PC-9 (cell line): ENCODE measurements around the gene RNF7. TPM values are rescaled to one million over a fixed set of nuclear protein-coding genes. Genes with fewer than 3 reads are reported as not detected.

ENCODE experiments used
- BruUV-seq: library from RNA; stranded (reverse); fragments of 400-500 nt; replicated peaks from 2 replicates; lab custom pipeline; 2021; lab: Mats Ljungman, UMichigan
- CTCF ChIA-PET: fragments of 300-600 bp; sonication (Branson Sonifier 250); formaldehyde crosslinking; loops from one replicate; lab custom pipeline; 2022; ENCODE audit warnings: antibody characterized with exemption; lab: Charles Lee
- POLR2A ChIA-PET: fragments of 300-600 bp; sonication (Branson Sonifier 250); formaldehyde crosslinking; loops from one replicate; lab custom pipeline; 2022; ENCODE audit warnings: antibody characterized with exemption; ENCODE audit not compliant: unreplicated experiment; lab: Charles Lee
- DNase-seq, 2 experiments: peaks; one replicate each; pipeline versions ENCODE4 v3.0.0 to v3.0.0-alpha.2; 2015 to 2022; ENCODE audit warnings: mixed read lengths in 1 of 2
- H2AFZ ChIP-seq: fragments of 200-600 bp; sonication (generic); 2 replicates; pipeline ENCODE4 v1.8.1; 2017; ENCODE audit warnings: antibody characterized with exemption
- H3F3A ChIP-seq: fragments of 200-600 bp; sonication (generic); 2 replicates; pipeline ENCODE4 v1.8.1; 2017; ENCODE audit warnings: antibody characterized with exemption, mild to moderate bottlenecking, low read depth; ENCODE audit not compliant: insufficient read depth
- H3K27ac ChIP-seq: fragments of 200-600 bp; sonication (generic); 2 replicates; pipeline ENCODE4 v1.6.1; 2016; ENCODE audit warnings: mixed run types
- H3K27me3 ChIP-seq: fragments of 200-600 bp; sonication (generic); 2 replicates; pipeline ENCODE4 v1.6.1; 2016; ENCODE audit warnings: low read depth, mixed run types; ENCODE audit not compliant: insufficient read depth
- H3K36me3 ChIP-seq: fragments of 200-600 bp; sonication (generic); 2 replicates; pipeline ENCODE4 v1.6.1; 2016; ENCODE audit warnings: low read depth, mixed run types
- H3K4me1 ChIP-seq: fragments of 200-600 bp; sonication (generic); replicated peaks from 2 replicates; pipeline ENCODE4 v1.6.1; 2016; ENCODE audit warnings: mixed run types; ENCODE audit not compliant: insufficient read depth
- H3K4me2 ChIP-seq: fragments of 200-600 bp; sonication (generic); 2 replicates; pipeline ENCODE4 v1.6.1; 2017; ENCODE audit warnings: mixed run types
- H3K4me3 ChIP-seq: fragments of 200-600 bp; sonication (generic); 2 replicates; pipeline ENCODE4 v1.6.1; 2016; ENCODE audit warnings: mixed run types
- H3K79me2 ChIP-seq: fragments of 200-600 bp; sonication (generic); 2 replicates; pipeline ENCODE4 v1.6.1; 2017; ENCODE audit warnings: low read depth, mixed run types
- H3K9me2 ChIP-seq: fragments of 200-600 bp; sonication (generic); 2 replicates; pipeline ENCODE4 v1.8.1; 2017; ENCODE audit warnings: mild to moderate bottlenecking; ENCODE audit not compliant: insufficient read depth
- H3K9me3 ChIP-seq: fragments of 200-600 bp; sonication (generic); 2 replicates; pipeline ENCODE4 v1.8.1; 2016; ENCODE audit warnings: low read depth; ENCODE audit not compliant: insufficient read depth
- H4K20me1 ChIP-seq: fragments of 200-600 bp; sonication (generic); 2 replicates; pipeline ENCODE4 v1.8.1; 2017; ENCODE audit not compliant: insufficient read depth
- EZH2 ChIP-seq: fragments of 200-600 bp; sonication (generic); IDR thresholded peaks from 2 replicates; pipeline ENCODE4 v1.8.0; 2017; ENCODE audit warnings: antibody characterized with exemption, low read depth
- intact Hi-C: fragments of 100-400 bp; cut with micrococcal nuclease; formaldehyde crosslinking; loops from one replicate; pipeline ENCODE4 v1.10.0; 2022; ENCODE audit not compliant: unreplicated experiment
- total RNA-seq: library from RNA; stranded (reverse); gene quantifications from 2 replicates; pipeline ENCODE4 v1.2.3, GENCODE V29; 2021
- TF ChIP-seq, protein P1 (sequence below): fragments of 200-600 bp; sonication (generic); conservative IDR thresholded peaks from 2 replicates; pipeline ENCODE4 v1.6.1; 2017; ENCODE audit warnings: mixed run types, antibody characterized with exemption, mild to moderate bottlenecking, moderate library complexity

RNF7 gene
- total RNA-seq, 1 experiment from 2014 or later, result 82.2 TPM

DNA sequence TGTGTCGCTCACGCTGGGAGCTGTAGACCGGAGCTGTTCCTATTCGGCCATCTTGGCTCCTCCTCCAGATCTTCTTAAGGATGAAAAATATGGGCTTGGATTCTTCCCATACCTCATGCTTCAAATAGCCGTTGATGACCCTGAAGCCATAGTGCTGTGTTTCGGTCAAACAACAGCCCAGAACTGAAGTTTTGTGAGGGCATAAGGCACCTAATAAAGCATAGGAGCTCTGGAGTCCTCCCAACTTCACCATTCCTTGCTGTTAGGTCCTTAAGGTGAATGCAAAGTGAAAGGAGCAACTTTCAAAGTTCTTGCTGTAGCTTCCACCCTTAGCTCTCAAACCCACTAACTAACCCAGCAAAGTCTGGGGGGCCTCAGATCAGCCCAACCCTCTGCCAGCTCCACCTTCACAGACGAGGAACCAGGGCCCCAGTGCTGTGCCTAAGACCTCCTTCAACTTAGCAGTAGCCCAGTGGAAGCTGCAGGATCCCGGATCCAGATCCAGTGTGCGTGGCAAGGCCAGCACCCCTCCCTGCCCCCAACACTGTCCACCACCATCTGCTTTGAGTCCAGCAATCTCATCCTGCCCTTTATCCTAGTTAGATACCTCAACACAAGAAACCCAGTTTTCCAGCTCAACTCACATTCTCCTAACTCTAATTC, 25.1 kb downstream of the RNF7 start, which contains the start of gene GRK7:
Gene GRK7 (plus strand): TSS at position 321 of the 663 bp plus-strand sequence. CDS start 14,877 bp downstream, outside the sequence.
- Histone ChIP-seq H3K4me2 (no peak within 1 kb of the TSS), H3K36me3 (no peaks in the 10 kb centered on the region), H3K27me3 (no peaks in the 10 kb centered on the region), H3K9me2 (no peaks in the 10 kb centered on the region), H3K4me1 (no peaks in the 10 kb centered on the region), H3K27ac (no peak within 1 kb of the TSS), H3F3A (no peaks in the 10 kb centered on the region), H3K4me3 (no peak within 1 kb of the TSS), H4K20me1 (no peaks in the 10 kb centered on the region), H2AFZ (no peak within 1 kb of the TSS), H3K79me2 (no peaks in the 10 kb centered on the region), H3K9me3 (no peaks in the 10 kb centered on the region)
- POLR2A ChIA-PET, result no interaction called here
- no peak for DNase-seq
- TF ChIP-seq EZH2, result no peak
- TF ChIP-seq, protein P1, sequence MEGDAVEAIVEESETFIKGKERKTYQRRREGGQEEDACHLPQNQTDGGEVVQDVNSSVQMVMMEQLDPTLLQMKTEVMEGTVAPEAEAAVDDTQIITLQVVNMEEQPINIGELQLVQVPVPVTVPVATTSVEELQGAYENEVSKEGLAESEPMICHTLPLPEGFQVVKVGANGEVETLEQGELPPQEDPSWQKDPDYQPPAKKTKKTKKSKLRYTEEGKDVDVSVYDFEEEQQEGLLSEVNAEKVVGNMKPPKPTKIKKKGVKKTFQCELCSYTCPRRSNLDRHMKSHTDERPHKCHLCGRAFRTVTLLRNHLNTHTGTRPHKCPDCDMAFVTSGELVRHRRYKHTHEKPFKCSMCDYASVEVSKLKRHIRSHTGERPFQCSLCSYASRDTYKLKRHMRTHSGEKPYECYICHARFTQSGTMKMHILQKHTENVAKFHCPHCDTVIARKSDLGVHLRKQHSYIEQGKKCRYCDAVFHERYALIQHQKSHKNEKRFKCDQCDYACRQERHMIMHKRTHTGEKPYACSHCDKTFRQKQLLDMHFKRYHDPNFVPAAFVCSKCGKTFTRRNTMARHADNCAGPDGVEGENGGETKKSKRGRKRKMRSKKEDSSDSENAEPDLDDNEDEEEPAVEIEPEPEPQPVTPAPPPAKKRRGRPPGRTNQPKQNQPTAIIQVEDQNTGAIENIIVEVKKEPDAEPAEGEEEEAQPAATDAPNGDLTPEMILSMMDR, result no peak
- intact Hi-C loops, result no loop called here
- BruUV-seq, result no TSS peak
- CTCF ChIA-PET, result no interaction called here

DNA sequence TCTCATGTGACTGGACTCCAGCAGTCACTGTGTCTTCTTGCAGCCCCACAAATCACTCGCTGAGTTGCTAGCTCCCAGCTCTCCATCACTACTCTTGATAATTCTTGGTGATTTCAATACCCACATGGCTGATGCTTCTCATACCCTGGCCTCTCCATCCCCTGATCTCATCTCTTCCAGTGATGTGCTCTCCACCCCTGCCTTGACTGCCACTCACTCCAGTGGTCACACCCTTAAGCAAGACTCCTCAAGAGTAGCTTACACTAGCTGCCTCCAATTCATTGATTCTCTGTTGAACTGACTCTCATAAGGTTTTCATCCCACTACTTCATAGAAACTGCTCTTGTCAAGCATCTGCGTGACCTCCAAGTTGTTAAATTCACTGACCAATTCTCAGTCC, 25.9 kb downstream of the RNF7 start:
- H3K4me3 ChIP-seq, result no peak overlapping the region
- TF ChIP-seq EZH2, result no peak
- TF ChIP-seq, protein P1, result no peak
- H3K27ac ChIP-seq, result no peak overlapping the region
- no peaks in the 10 kb centered on the region for H3K79me2 ChIP-seq
- H3F3A ChIP-seq, result no peaks in the 10 kb centered on the region
- H3K4me2 ChIP-seq, result no peak overlapping the region
- ChIA-PET CTCF (no interaction called here), POLR2A (no interaction called here)
- intact Hi-C loops, result no loop called here
- H2AFZ ChIP-seq, result no peak overlapping the region
- no peaks in the 10 kb centered on the region for H3K9me3 ChIP-seq
- H3K4me1 ChIP-seq, result no peaks in the 10 kb centered on the region
- no peaks in the 10 kb centered on the region for H3K27me3 ChIP-seq
- no peaks in the 10 kb centered on the region for H3K36me3 ChIP-seq
- DNase-seq, result no peak
- no peaks in the 10 kb centered on the region for H4K20me1 ChIP-seq
- no peaks in the 10 kb centered on the region for H3K9me2 ChIP-seq
- BruUV-seq, result no TSS peak

DNA sequence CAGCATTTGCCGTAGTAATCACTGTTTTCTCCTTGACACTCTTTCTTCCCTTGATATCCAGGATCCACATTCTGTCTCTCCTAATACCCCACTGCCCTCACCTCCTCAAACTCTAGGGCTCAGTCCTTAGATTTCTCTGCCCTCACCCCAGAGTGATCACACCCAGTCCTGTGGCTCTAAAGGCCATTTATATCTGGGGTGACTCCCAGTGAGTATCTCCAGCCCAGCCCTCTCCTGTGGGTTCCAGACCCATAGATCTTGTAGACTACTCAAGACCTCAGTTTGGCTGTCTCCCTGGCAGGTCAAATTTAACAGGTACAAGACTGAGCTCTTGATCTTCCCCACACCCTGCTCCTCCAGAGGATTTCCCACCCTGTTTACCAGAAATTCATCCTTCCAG, 26.4 kb downstream of the RNF7 start:
- Histone ChIP-seq H3K9me2 (no peaks in the 10 kb centered on the region), H3F3A (no peaks in the 10 kb centered on the region), H3K36me3 (no peaks in the 10 kb centered on the region), H2AFZ (no peak overlapping the region), H3K79me2 (no peaks in the 10 kb centered on the region), H3K4me2 (no peak overlapping the region), H3K27ac (no peak overlapping the region), H3K27me3 (no peaks in the 10 kb centered on the region), H3K4me3 (no peak overlapping the region), H3K9me3 (no peaks in the 10 kb centered on the region), H3K4me1 (no peaks in the 10 kb centered on the region), H4K20me1 (no peaks in the 10 kb centered on the region)
- intact Hi-C loops, result no loop called here
- no peak for DNase-seq
- TF ChIP-seq EZH2, result no peak
- TF ChIP-seq, protein P1, result no peak
- no TSS peak for BruUV-seq
- ChIA-PET POLR2A (no interaction called here), CTCF (no interaction called here)
